GM19324 (cell line): ENCODE data around the gene WDR26.
"Not testable (repeated sequence)": the region's sequence is repeated elsewhere in the genome, so short reads cannot be mapped to it uniquely, and the experiment has no call there.

Source experiments
- ATAC-seq: cut with Tn5 transposase; IDR thresholded peaks from one replicate; pipeline ENCODE4 v1.9.1; 2021; ENCODE audit warnings: mild to moderate bottlenecking, moderate library complexity; ENCODE audit not compliant: unreplicated experiment, low FRiP score

Gene WDR26

DNA sequence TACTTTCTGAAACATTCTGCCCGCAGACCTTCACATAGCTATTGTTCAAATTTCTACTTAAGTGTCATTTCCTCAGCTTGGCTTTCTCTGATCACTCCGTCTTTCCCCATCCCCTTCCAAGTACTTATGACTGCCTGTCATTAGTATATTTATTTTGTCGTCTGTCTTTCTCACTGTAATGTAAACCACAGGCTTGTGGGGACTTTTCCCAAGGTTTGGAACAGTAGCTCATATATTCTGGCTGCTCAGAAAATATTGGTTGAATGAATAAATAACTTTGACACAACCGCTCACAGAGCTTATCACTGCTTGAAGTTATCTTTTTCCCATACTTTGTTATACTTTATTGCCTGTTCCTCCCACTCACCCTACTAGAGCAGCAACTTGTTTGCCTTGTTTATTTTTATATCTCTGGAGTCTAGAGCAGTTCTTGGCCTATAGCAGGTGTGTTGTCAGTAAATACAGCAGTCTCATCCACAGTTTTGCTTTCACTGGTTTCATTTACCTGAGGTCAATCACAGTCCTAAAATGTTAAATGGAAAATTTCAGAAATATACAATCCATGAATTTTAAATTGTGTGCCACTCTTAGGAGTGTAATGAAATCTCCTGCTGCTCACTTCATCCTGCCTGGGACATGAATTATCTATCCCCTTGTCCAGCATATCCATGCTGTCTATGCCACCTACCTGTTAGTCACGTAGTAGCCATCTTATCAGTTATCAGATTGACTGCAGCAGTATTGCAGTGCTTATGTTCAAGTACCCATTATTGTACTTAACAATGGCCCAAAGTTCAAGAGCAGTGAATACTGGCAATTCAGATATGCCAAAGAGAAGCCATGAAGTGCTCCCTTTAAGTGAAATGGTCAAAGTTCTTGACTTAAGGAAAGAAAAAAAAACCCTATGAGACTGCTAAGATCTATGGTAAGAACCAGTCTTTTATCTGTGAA is 80.3 kb downstream of the WDR26 start:
- ATAC-seq: no peak

- not testable (repeated sequence) for ATAC-seq
These were observed 82.0 kb downstream of the WDR26 start for GRCh38 chr1:224352436-224353085.

DNA sequence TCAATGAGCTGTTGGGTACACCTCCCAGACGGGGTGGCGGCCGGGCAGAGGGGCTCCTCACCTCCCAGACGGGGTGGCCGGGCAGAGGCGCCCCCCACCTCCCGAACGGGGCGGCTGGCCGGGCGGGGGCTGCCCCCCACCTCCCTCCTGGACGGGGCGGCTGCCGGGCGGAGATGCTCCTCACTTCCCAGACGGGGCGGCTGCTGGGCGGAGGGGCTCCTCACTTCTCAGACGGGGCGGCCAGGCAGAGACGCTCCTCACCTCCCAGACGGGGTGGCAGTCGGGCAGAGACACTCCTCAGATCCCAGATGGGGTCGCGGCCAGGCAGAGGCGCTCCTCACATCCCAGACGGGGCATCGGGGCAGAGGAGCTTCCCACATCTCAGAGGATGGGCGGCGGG is 84.9 kb downstream of the WDR26 start:
- not testable (repeated sequence) for ATAC-seq

GRCh38 chr1:224348137-224348536 is 86.5 kb downstream of the WDR26 start:
- ATAC-seq: no peak

GRCh38 chr1:224343679-224344078 is 90.9 kb downstream of the WDR26 start:
- ATAC-seq: no peak

- peak; percentile 79 for ATAC-seq
These were observed 93.9 kb downstream of the WDR26 start for GRCh38 chr1:224340453-224341384.

GRCh38 chr1:224339442-224340033 is 95.1 kb downstream of the WDR26 start:
- no peak for ATAC-seq

- ATAC-seq: no peak
These were observed 96.3 kb downstream of the WDR26 start for GRCh38 chr1:224338150-224338838.
